Camera-type eye (tissue), 1 donor: ENCODE measurements around the gene CNGA3. TPM values are rescaled to one million over a fixed set of nuclear protein-coding genes. Genes with fewer than 3 reads are reported as not detected.

Experiments
- total RNA-seq: library from RNA; depleted of rRNA; stranded (reverse); fragments of >200 nt; gene quantifications from one replicate; pipeline ENCODE4 v1.2.3, GENCODE V29; 2014

The CNGA3 gene
- total RNA-seq, result 9.7 TPM

GRCh38 chr2:98346311-98347236, at the start of gene CNGA3:
Gene CNGA3 (plus strand): TSS chr2:98346456. CDS start chr2:98369976, 23,520 bp downstream.

GRCh38 chr2:98444436-98445176, 98.3 kb downstream of the CNGA3 start, which contains the start of gene INPP4A:
Gene INPP4A (plus strand): TSS chr2:98444858. CDS start chr2:98520049, 75,191 bp downstream.

Other genes starting within 250 kb of the CNGA3 start
- gene INPP4A, start 98.4 kb downstream of the CNGA3 start, total RNA-seq, result 46.2 TPM